GM18868 (cell line): Measurements from ENCODE around the gene PABPC3.
A peak's percentile ranks its signal among the peaks of the same experiment; 100 is the strongest.

Experiments used
- ATAC-seq: cut with Tn5 transposase; IDR thresholded peaks from one replicate; pipeline ENCODE4 v1.9.1; 2021; ENCODE audit warnings: mild to moderate bottlenecking, moderate library complexity; ENCODE audit not compliant: unreplicated experiment

PABPC3 gene

GRCh38 chr13:25110956-25111584 lies 15.1 kb downstream of the PABPC3 start:
- no peak for ATAC-seq

DNA sequence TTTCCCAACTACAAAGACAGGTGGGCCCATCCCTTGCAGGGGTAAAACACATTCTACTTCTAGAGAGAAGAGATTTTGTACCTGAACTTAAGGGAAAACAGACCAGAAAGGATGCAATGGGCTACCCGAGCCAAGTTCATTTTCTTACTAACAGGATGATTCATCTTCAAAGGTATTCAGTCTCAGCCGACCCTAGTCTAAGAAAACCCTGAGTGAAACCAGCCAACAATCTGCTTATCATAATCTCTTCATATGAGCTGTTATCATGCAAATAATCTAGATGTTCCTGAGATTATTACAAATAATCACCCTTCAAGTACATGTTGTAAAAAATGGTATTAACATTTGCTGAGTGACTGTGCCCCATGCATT lies 15.6 kb downstream of the PABPC3 start:
- ATAC-seq = no peak

- ATAC-seq = no peak
Observed at GRCh38 chr13:25112695-25113255, 16.8 kb downstream of the PABPC3 start.

DNA sequence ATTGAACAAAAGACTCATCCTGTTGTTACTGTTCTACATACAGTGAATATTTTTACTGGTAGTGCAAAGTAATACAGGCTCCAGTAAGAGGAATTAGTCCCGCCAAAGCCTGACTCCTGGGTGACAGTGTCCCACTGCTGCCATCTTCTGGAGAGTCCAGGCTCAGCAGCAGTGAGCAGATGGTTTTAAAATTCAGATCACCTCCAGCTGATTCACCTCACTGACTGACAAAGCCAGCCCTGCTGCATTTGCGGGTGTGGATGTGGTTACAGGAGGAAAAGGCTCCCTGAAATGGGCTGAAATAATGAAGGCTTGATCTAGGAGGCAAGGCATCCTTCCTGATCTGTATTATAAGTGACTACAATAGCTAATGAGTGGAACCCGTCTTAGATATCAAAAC lies 18.3 kb downstream of the PABPC3 start:
- ATAC-seq = peak; percentile 93

- no peak for ATAC-seq
Observed at GRCh38 chr13:25116044-25116443, 20.1 kb downstream of the PABPC3 start.

DNA sequence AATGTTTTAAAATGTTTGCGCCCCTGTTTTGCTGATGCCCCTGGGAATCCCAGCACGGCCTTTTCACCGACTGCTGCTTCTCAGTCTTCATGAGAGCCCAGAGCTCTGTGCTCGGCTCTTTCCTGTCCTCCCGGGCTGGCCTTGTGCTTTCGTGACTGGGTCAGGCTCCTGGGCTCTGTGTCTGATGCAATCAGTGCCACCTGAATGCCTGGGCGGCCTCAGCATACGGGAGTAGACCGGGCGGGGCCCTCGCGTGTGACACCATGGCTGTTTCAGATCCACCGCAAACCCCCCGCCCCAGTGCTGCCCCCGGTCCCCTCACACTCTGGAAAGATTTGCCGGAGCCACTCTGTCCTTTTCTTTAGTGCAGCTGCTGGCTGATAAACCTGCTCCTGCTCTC lies 21.4 kb downstream of the PABPC3 start:
- ATAC-seq = no peak

DNA sequence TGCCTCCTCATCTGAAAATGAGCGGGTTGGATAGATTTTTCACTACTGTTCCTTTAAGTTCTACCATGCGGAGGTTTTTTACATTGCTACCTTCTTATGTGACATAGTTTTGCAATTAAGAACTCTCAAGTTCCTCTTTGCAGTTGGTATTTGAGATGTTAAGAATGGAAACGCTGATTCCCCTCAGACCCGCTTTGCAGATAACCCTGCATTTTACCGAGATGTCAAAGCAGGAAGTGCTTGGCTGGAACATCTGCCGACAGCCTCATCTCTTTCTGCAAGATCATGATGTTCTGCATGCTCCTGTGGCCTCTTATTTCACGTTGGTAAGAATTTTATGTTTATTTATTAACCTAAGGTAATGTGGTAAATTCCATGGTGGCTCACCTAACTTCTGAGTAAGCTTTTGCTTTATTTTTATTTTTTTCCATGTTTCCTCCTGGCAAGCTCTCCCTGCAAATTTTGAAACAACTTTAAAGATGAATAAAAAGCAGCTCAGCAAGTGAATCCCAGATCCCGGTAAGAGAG lies 22.5 kb downstream of the PABPC3 start:
- peak; percentile 49 for ATAC-seq

DNA sequence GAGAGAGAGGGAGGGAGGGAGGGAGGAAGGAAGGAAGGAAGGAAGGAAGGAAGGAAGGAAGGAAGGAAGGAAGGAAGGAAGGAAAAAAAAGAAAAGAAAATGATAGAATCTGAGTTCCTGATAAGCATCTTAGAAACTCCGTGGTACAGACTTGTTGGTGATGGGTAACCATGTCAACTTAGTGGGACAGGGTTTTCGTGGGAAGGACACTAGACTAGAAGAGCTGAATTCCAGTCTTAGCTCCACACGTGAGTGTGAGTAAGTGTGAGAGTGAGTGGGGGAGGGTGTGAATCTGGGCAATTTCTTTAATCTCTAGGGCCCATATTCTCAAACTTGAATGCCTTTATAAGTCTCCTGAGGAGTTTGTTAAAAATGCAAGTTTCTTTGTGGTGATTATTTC lies 35.0 kb downstream of the PABPC3 start:
- no peak for ATAC-seq

DNA sequence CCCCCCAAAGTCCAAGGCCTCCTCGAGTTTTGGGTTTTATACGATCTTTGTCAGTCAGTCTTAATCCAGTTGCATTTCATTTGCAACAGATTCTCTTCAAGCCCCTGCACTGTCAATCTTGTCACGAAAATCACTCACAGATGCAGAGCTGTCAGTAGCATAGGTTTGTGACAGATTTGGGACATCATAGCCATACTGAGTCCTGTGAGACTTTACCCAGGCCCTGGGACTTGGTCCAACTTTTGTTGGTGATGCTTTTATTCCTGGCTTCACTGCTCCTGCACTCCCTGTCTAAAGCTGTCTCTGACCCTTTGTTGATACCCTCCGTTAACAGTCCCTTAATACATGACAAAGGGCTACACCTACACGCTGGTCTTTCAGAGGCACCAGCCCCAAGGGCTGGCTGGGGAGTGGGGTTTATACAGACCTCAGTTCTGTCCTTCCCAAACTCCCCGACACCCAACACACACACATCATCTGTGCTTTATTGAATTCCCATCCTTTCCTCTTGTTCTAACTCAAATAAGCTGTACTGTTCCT lies 36.0 kb downstream of the PABPC3 start:
- no peak for ATAC-seq

DNA sequence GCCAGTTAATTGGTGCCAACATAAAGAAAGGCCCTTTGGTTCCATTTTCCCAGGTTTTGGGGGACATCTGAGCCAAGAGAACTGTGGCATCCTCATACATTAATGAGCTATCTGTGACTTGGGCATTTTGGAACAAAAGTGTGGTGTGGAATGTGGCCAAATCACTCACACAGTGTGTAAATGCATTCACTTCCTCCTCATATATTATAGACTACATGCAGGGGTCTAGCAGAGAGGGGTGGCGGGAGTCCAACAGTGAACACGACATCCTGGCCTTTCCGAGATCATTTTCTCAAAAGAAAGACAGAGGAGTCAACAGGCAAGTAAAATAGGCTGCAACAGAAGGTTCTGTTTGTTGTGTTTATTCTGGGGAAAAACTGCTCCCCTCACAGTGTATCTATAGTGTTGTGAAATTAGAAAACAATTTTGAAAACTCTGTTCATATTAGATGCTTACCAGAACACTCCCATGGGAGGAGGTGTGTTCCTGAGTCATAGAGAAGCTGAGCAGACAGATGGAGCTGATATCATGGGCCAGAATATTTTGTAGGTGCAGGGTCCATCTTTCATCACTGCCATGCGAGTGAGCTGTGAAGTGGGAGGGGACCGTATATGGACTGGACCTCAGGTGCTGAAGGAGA lies 36.9 kb downstream of the PABPC3 start:
- ATAC-seq = no peak

GRCh38 chr13:25135896-25136295 lies 40.0 kb downstream of the PABPC3 start:
- ATAC-seq = no peak

- no peak for ATAC-seq
Observed at GRCh38 chr13:25136880-25137787, 41.2 kb downstream of the PABPC3 start.

GRCh38 chr13:25137788-25138115 lies 41.8 kb downstream of the PABPC3 start:
- no peak for ATAC-seq

DNA sequence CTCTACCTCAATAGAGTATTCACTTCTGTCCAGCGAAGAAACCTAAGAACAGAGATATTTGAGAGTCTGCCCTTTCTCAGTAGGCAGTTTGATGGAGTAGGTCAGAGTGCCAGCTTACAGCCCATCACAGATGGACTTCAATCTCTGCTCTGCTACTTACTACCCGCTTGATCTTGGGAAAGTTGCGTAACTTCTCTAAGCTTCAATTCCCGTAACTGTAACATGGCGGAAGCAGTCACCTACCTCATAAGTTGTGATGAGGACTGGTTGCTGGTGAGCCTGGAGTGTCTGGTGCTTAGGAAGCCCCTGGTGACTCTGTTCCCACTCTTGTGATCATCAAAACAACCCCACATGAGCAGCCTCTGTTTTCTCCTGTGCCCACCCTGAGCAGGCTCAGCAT lies 45.1 kb downstream of the PABPC3 start:
- no peak for ATAC-seq

DNA sequence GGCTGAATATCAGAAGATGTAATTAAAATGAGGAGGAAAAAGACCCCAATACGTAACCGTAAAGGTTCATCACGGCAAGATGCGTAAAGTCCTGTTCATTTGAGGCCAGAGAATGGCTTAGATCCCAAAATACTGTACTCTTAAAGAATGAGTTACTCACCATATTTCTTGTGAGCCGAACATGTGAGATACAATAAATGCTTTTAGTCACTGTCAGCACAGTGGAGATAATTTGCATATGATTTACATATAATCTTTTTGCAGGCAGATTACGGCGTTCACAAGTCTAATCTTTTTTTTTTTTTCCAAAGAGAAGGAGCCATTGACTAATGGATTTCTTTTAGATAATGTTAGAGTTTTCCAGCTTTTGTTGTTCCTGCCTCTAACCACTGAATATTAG lies 47.8 kb downstream of the PABPC3 start:
- no peak for ATAC-seq

GRCh38 chr13:25147638-25148401 lies 51.9 kb downstream of the PABPC3 start:
- peak; percentile 95 for ATAC-seq

DNA sequence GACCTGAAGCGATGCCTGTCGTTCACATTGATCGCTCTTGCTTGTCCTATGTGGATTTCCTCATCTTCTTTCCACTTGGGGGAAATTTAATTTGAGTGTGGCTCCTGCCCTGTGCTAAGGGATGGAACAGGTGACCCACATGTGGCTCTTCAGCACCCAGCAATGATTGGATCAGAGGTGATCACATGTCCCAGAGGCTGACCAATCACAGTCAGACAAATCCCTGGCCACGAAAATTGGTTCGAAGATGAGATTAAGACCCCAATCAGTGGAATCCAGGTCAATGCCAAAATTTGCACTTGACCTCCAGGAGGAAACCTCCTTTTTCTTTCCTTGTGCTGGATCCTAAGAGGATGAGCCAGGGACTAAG lies 52.5 kb downstream of the PABPC3 start:
- ATAC-seq = no peak
